Iris pigment epithelial cell (primary cell): Measurements from ENCODE around the gene SOX13.
"Not testable (repeated sequence)": the region's sequence is repeated elsewhere in the genome, so short reads cannot be mapped to it uniquely, and the experiment has no call there.

Experiments
- DNase-seq: peaks from one replicate; pipeline ENCODE4 v3.0.0-alpha.2; 2011; ENCODE audit warnings: low read depth

SOX13 gene

GRCh38 chr1:204072931-204073836 lies at the start of gene SOX13:
SOX13 (plus strand) TSS chr1:204073115; CDS start chr1:204112916, 39,801 bp downstream.
- DNase-seq, result peak; percentile 93

GRCh38 chr1:204025917-204026707 lies 46.8 kb upstream of the SOX13 start:
- DNase-seq, result no peak

- no peak for DNase-seq
Measured at GRCh38 chr1:204027446-204027845, 45.5 kb upstream of the SOX13 start.

- no peak for DNase-seq
Measured at GRCh38 chr1:204029016-204029415, 43.9 kb upstream of the SOX13 start.

- no peak for DNase-seq
Measured at GRCh38 chr1:204031098-204031710, 41.7 kb upstream of the SOX13 start.

GRCh38 chr1:204032642-204033235 lies 40.2 kb upstream of the SOX13 start:
- DNase-seq, result no peak

GRCh38 chr1:204033306-204033705 lies 39.6 kb upstream of the SOX13 start:
- no peak for DNase-seq

- DNase-seq, result no peak
Measured at GRCh38 chr1:204036882-204037655, 35.8 kb upstream of the SOX13 start.

GRCh38 chr1:204041232-204041767 lies 31.6 kb upstream of the SOX13 start:
- DNase-seq, result no peak

- peak; percentile 84 for DNase-seq
Measured at GRCh38 chr1:204041803-204042505, 31.0 kb upstream of the SOX13 start.

GRCh38 chr1:204042516-204042915 lies 30.4 kb upstream of the SOX13 start:
- DNase-seq, result no peak

- DNase-seq, result no peak
Measured at GRCh38 chr1:204043680-204044079, 29.2 kb upstream of the SOX13 start.

GRCh38 chr1:204044448-204044847 lies 28.5 kb upstream of the SOX13 start:
- no peak for DNase-seq

- no peak for DNase-seq
Measured at GRCh38 chr1:204045430-204045829, 27.5 kb upstream of the SOX13 start.

- no peak for DNase-seq
Measured at GRCh38 chr1:204046346-204046745, 26.6 kb upstream of the SOX13 start.

GRCh38 chr1:204048796-204049195 lies 24.1 kb upstream of the SOX13 start:
- not testable (repeated sequence) for DNase-seq

GRCh38 chr1:204051258-204051657 lies 21.7 kb upstream of the SOX13 start:
- no peak for DNase-seq

GRCh38 chr1:204051718-204052117 lies 21.2 kb upstream of the SOX13 start:
- DNase-seq, result no peak

GRCh38 chr1:204053893-204054292 lies 19.0 kb upstream of the SOX13 start:
- DNase-seq, result no peak

- no peak for DNase-seq
Measured at GRCh38 chr1:204059970-204060369, 12.9 kb upstream of the SOX13 start.
